ENCODE data around the gene MALRD1. TPM values are rescaled to one million over a fixed set of nuclear protein-coding genes. Genes with fewer than 3 reads are reported as not detected.

Gene MALRD1
- total RNA-seq, 2 donors from 2014 or later, result 0.26 to 1.3 TPM

DNA sequence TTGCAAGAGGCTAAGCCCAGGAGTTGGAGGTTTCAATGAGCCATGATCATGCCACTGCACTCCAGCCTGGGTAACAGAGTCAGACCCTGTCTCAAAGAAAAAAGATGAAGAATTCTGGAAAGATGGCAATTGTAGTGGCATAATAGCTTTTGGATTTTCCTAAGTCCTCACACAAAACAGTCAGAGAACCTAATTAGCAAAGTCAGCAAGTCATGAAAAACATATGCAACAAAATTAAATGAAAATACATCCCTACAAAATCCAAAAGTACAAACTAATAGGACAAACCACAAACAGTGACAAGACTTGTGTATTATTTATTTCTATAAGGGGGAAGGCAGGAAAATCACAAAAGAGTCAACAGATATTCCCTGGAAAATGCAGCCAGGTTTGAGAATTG is 405.4 kb downstream of the MALRD1 start:
- H3K4me3 ChIP-seq, result no peak overlapping the region
- DNase-seq, result no peak
- no peak overlapping the region for H3K27ac ChIP-seq
- intact Hi-C loops (cut with DNase I), result no loop called here
- H3K9me3 ChIP-seq, result no peaks in the 10 kb centered on the region
- no peak for TF ChIP-seq POLR2A (IDR thresholded peaks at IDR 0.05)
- TF ChIP-seq, protein P1, sequence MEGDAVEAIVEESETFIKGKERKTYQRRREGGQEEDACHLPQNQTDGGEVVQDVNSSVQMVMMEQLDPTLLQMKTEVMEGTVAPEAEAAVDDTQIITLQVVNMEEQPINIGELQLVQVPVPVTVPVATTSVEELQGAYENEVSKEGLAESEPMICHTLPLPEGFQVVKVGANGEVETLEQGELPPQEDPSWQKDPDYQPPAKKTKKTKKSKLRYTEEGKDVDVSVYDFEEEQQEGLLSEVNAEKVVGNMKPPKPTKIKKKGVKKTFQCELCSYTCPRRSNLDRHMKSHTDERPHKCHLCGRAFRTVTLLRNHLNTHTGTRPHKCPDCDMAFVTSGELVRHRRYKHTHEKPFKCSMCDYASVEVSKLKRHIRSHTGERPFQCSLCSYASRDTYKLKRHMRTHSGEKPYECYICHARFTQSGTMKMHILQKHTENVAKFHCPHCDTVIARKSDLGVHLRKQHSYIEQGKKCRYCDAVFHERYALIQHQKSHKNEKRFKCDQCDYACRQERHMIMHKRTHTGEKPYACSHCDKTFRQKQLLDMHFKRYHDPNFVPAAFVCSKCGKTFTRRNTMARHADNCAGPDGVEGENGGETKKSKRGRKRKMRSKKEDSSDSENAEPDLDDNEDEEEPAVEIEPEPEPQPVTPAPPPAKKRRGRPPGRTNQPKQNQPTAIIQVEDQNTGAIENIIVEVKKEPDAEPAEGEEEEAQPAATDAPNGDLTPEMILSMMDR (IDR thresholded peaks at IDR 0.05), result no peak
- no peaks in the 10 kb centered on the region for H3K4me1 ChIP-seq
- no peak for ATAC-seq
- no peaks in the 10 kb centered on the region for H3K36me3 ChIP-seq (replicated peaks in 1 of 2; ENCODE audit: insufficient read depth in 1 of 2, low read depth in 2 of 2)
- no peaks in the 10 kb centered on the region for H3K27me3 ChIP-seq

DNA sequence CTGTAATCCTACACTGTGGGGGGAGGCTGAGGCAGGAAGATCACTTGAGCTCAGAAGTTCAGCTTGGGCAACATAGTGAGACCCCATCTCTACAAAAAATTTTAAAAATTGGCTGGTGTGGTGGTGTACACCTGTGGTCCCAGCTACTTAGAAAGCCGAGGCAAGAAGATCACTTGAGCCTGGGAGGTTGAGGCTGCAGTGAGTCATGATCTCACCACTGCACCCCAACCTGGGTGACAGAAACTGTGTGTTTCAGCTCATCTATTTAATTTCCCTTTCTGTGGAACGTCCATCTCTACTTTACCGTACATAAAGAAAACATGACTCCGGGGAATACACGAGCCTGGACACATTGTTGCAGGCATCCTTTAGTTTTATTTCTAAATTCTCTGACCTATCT is 413.0 kb downstream of the MALRD1 start:
- H3K9me3 ChIP-seq, result no peaks in the 10 kb centered on the region
- no peak overlapping the region for H3K27ac ChIP-seq
- H3K4me1 ChIP-seq, result no peaks in the 10 kb centered on the region
- 67 to 71% methylated on average over 5 of the region's 5 CpGs for WGBS, 2 donors
- no peaks in the 10 kb centered on the region for H3K36me3 ChIP-seq (replicated peaks in 1 of 2; ENCODE audit: insufficient read depth in 1 of 2, low read depth in 2 of 2)
- intact Hi-C loops (cut with DNase I), result no loop called here
- H3K27me3 ChIP-seq, result no peaks in the 10 kb centered on the region
- H3K4me3 ChIP-seq, result no peak overlapping the region
- DNase-seq (no peak), ATAC-seq (no peak)
- TF ChIP-seq POLR2A (IDR thresholded peaks at IDR 0.05), result no peak
- TF ChIP-seq, protein P1 (IDR thresholded peaks at IDR 0.05), result no peak

DNA sequence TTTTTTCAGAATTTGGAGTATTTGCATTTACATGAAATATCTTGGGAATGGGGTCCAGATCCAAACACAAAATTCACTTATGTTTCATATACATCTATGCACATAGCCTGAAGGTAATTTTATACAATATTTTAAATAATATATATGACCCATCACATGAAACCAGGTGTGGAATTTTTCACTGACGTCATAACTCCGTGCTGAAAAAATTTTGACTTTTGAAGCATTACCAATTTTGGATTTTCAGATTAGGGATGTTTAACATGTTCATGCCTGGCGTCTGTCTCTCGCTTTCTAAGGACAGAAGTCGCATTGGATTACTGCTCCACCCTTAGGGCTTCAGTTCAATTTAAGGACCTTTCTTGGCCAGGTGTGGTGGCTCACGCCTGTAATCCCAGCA is 418.1 kb downstream of the MALRD1 start:
- WGBS, 2 donors, result 81% methylated on average over 6 of the region's 6 CpGs
- ATAC-seq (no peak), DNase-seq (no peak)
- no peaks in the 10 kb centered on the region for H3K9me3 ChIP-seq
- H3K27me3 ChIP-seq, result no peaks in the 10 kb centered on the region
- H3K4me3 ChIP-seq, result no peak overlapping the region
- TF ChIP-seq, protein P1 (IDR thresholded peaks at IDR 0.05), result no peak
- TF ChIP-seq POLR2A (IDR thresholded peaks at IDR 0.05), result no peak
- no peaks in the 10 kb centered on the region for H3K4me1 ChIP-seq
- H3K36me3 ChIP-seq (replicated peaks in 1 of 2; ENCODE audit: insufficient read depth in 1 of 2, low read depth in 2 of 2), result no peaks in the 10 kb centered on the region
- no peak overlapping the region for H3K27ac ChIP-seq
- intact Hi-C loops (cut with DNase I), result no loop called here

DNA sequence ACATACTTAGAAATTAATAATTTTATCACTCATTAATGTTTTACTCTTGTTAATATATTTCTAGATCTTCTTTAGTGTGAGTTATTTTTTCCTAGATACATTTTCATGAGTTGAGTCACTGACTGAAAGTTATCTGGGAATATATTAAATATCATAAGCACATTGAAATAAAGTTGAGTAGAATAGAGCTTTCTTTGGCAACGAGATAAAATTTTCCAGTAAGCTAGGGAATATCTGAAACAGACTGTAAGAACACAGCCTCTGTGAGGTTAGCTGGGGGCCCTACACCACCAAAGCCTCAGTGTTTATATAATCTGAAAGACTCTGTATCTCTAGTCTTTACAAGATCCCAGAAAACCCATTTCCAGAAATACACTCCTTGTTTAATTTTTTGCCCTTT is 419.8 kb downstream of the MALRD1 start:
- no peak overlapping the region for H3K4me3 ChIP-seq
- no peaks in the 10 kb centered on the region for H3K27me3 ChIP-seq
- DNase-seq (no peak), ATAC-seq (no peak)
- 50 to 59% methylated on average over 1 of the region's 1 CpG for WGBS, 2 donors
- H3K27ac ChIP-seq, result no peak overlapping the region
- no peaks in the 10 kb centered on the region for H3K9me3 ChIP-seq
- TF ChIP-seq, protein P1 (IDR thresholded peaks at IDR 0.05), result no peak
- no peak for TF ChIP-seq POLR2A (IDR thresholded peaks at IDR 0.05)
- H3K36me3 ChIP-seq (replicated peaks in 1 of 2; ENCODE audit: insufficient read depth in 1 of 2, low read depth in 2 of 2), result no peaks in the 10 kb centered on the region
- H3K4me1 ChIP-seq, result no peaks in the 10 kb centered on the region
- intact Hi-C loops (cut with DNase I), result no loop called here

DNA sequence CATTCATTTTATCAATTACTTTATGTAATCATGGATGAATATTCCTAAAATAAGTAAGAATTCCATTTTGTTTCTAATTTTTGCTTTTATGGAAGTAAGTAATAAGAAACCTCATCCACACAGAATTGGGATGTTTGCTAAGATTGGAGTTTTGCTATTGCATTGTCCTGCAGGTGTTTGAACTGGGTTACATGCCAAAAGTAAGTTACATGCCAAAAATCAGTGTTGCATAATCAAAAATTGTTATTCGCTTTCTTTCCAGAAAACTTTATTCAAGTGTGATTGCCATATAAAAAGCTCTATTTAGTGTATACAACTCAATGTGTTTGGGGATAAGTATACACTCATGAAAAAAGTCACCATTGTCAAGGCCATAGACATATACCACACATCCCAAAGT is 420.9 kb downstream of the MALRD1 start:
- no peaks in the 10 kb centered on the region for H3K4me1 ChIP-seq
- DNase-seq (no peak), ATAC-seq (no peak)
- H3K36me3 ChIP-seq (replicated peaks in 1 of 2; ENCODE audit: insufficient read depth in 1 of 2, low read depth in 2 of 2), result no peaks in the 10 kb centered on the region
- H3K4me3 ChIP-seq, result no peak overlapping the region
- no peak for TF ChIP-seq POLR2A (IDR thresholded peaks at IDR 0.05)
- TF ChIP-seq, protein P1 (IDR thresholded peaks at IDR 0.05), result no peak
- H3K27ac ChIP-seq, result no peak overlapping the region
- intact Hi-C loops (cut with DNase I), result no loop called here
- H3K27me3 ChIP-seq, result no peaks in the 10 kb centered on the region
- WGBS, 2 donors, result 0% methylated on average over 1 of the region's 1 CpG
- H3K9me3 ChIP-seq, result no peaks in the 10 kb centered on the region

Measured in body of pancreas (tissue), 4 donors.